HG02678 (cell line): ENCODE measurements around the gene SCML1.

ENCODE experiments used
- ATAC-seq: cut with Tn5 transposase; IDR thresholded peaks from one replicate; pipeline ENCODE4 v1.9.1; 2021; ENCODE audit warnings: mild to moderate bottlenecking, moderate library complexity; ENCODE audit not compliant: unreplicated experiment

SCML1 gene

GRCh38 chrX:17736856-17737709, at the start of gene SCML1:
SCML1 (plus strand) TSS chrX:17737493; CDS start chrX:17744187, 6,694 bp downstream.
- peak; percentile 85 for ATAC-seq

GRCh38 chrX:17687648-17688047, 49.6 kb upstream of the SCML1 start:
- ATAC-seq: no peak

- ATAC-seq: no peak
These were observed 47.3 kb upstream of the SCML1 start for GRCh38 chrX:17689971-17690409.

- no peak for ATAC-seq
These were observed 44.5 kb upstream of the SCML1 start for GRCh38 chrX:17692709-17693346.

- no peak for ATAC-seq
These were observed 40.1 kb upstream of the SCML1 start for GRCh38 chrX:17697191-17697590.

GRCh38 chrX:17700976-17701375, 36.3 kb upstream of the SCML1 start:
- ATAC-seq: no peak

- no peak for ATAC-seq
These were observed 34.1 kb upstream of the SCML1 start for GRCh38 chrX:17703201-17703600.

GRCh38 chrX:17705211-17705610, 32.1 kb upstream of the SCML1 start:
- ATAC-seq: no peak

GRCh38 chrX:17706676-17707075, 30.6 kb upstream of the SCML1 start:
- ATAC-seq: no peak

GRCh38 chrX:17707731-17708130, 29.6 kb upstream of the SCML1 start:
- no peak for ATAC-seq

- no peak for ATAC-seq
These were observed 26.4 kb upstream of the SCML1 start for GRCh38 chrX:17710871-17711301.

- no peak for ATAC-seq
These were observed 24.0 kb upstream of the SCML1 start for GRCh38 chrX:17713288-17713687.

GRCh38 chrX:17718649-17719165, 18.6 kb upstream of the SCML1 start:
- no peak for ATAC-seq

GRCh38 chrX:17719711-17720110, 17.6 kb upstream of the SCML1 start:
- ATAC-seq: no peak

- ATAC-seq: no peak
These were observed 15.6 kb upstream of the SCML1 start for GRCh38 chrX:17721715-17722114.

GRCh38 chrX:17725181-17725580, 12.1 kb upstream of the SCML1 start:
- no peak for ATAC-seq

GRCh38 chrX:17732138-17732783, 5.0 kb upstream of the SCML1 start:
- ATAC-seq: no peak

- no peak for ATAC-seq
These were observed 1.9 kb upstream of the SCML1 start for GRCh38 chrX:17735406-17735805.

- no peak for ATAC-seq
These were observed 826 bp upstream of the SCML1 start for GRCh38 chrX:17736478-17736855.

GRCh38 chrX:17737710-17737985, 355 bp downstream of the SCML1 start:
- peak; percentile 4 for ATAC-seq

GRCh38 chrX:17737986-17738713, 857 bp downstream of the SCML1 start:
- no peak for ATAC-seq
